Rectal smooth muscle tissue (tissue), 1 donor: Measurements from ENCODE around the gene KIF4A.
"Not testable (repeated sequence)": the region's sequence is repeated elsewhere in the genome, so short reads cannot be mapped to it uniquely, and the experiment has no call there.

ENCODE experiments used
- H3K27ac ChIP-seq: one replicate; pipeline ENCODE4 v1.7.0; 2013; ENCODE audit warnings: low read depth, low read length, inconsistent platforms
- H3K27me3 ChIP-seq: one replicate; pipeline ENCODE4 v1.7.0; 2013; ENCODE audit warnings: low read length; ENCODE audit not compliant: control insufficient read depth, insufficient read depth
- H3K36me3 ChIP-seq: one replicate; pipeline ENCODE4 v1.7.0; 2013; ENCODE audit warnings: low read length; ENCODE audit not compliant: control insufficient read depth, insufficient read depth
- H3K4me1 ChIP-seq: one replicate; pipeline ENCODE4 v1.7.0; 2013; ENCODE audit warnings: low read length; ENCODE audit not compliant: control insufficient read depth, insufficient read depth
- H3K4me3 ChIP-seq: one replicate; pipeline ENCODE4 v1.7.0; 2013; ENCODE audit warnings: low read length
- H3K9ac ChIP-seq: one replicate; pipeline ENCODE4 v1.7.0; 2013; ENCODE audit warnings: low read length

KIF4A gene

GRCh38 chrX:70289793-70290770 lies at the start of gene KIF4A, which contains the start of gene PDZD11:
Gene KIF4A, plus strand, starts transcription at chrX:70290104. Its CDS starts 355 bp downstream, at chrX:70290459.
Gene PDZD11, minus strand, starts transcription at chrX:70289927. Its CDS starts 586 bp downstream, at chrX:70289341.
- H3K36me3 ChIP-seq = no peaks in the 10 kb centered on the region
- H3K27me3 ChIP-seq = no peaks in the 10 kb centered on the region
- H3K27ac ChIP-seq = peak within 1 kb of the TSS; percentile 58
- H3K4me1 ChIP-seq = peaks cover 3% of the 10 kb centered on the region
- peak within 1 kb of the TSS; percentile 50 for H3K9ac ChIP-seq
- peak within 1 kb of the TSS; percentile 71 for H3K4me3 ChIP-seq

DNA sequence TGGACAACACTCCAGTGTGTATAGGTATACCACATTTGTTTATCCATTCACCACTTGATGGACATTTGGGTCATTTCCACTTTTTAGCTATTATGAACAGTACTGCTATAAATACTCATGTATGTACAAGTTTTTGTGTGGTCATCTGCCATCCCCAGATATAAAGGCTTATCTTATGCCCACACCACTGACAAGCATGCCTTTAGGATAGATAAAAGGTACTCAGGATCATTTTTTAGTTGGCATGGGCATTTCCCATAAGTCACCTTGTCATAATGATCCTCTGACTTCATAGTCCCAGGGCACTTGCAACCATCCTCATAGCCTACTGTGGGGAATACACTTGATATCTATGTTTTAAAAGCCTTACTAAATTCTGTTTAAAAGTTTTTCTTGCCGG lies 49.2 kb upstream of the KIF4A start:
- no peaks in the 10 kb centered on the region for H3K27me3 ChIP-seq
- H3K36me3 ChIP-seq = no peaks in the 10 kb centered on the region
- no peaks in the 10 kb centered on the region for H3K4me1 ChIP-seq
- no peak overlapping the region for H3K27ac ChIP-seq
- H3K9ac ChIP-seq = no peak overlapping the region
- no peak overlapping the region for H3K4me3 ChIP-seq

DNA sequence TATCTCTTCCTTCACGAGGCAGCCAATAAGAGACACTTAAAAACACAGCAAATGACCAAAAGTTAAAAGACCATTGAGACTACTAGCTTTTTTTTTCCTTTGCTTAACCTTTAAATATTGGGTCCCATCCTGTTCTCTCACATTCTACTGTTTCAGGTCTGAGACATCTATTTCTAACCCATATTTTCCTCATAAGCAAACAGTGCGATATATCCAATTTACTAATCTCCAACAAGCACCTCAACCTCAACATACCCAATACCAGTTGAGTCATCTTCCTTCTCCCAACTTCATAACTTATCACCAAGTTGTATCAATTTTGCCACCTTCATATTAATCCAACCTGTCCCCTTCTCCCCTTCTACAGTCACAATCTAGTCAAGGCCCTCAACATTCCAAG lies 48.4 kb upstream of the KIF4A start:
- Histone ChIP-seq H3K4me3 (no peak overlapping the region), H3K36me3 (no peaks in the 10 kb centered on the region), H3K9ac (no peak overlapping the region), H3K27ac (no peak overlapping the region), H3K4me1 (no peaks in the 10 kb centered on the region), H3K27me3 (no peaks in the 10 kb centered on the region)

GRCh38 chrX:70243601-70244000 lies 46.3 kb upstream of the KIF4A start:
- H3K36me3 ChIP-seq, H3K9ac ChIP-seq, H3K27me3 ChIP-seq, H3K27ac ChIP-seq, H3K4me3 ChIP-seq, H3K4me1 ChIP-seq: not testable (repeated sequence)

DNA sequence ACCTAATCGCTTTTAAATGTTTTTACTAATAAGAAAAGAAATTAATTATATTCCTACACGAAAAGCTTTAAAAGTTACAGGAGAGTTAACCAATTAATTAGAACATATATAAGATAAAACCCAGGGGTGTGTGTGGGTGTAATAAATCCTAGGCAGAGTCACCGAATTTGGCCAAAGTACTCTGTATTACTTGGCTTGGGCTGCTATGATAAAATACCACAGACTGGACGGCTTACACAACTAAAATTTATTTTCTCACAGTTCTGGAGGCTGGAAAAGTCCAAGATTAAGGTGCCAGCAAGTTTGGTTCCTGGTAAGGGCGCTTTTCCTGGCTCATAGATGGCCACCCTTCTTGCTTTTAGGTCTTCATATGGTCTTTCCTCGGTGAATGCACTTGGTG lies 45.0 kb upstream of the KIF4A start:
- no peaks in the 10 kb centered on the region for H3K4me1 ChIP-seq
- no peaks in the 10 kb centered on the region for H3K36me3 ChIP-seq
- no peak overlapping the region for H3K27ac ChIP-seq
- H3K27me3 ChIP-seq = no peaks in the 10 kb centered on the region
- H3K4me3 ChIP-seq = no peak overlapping the region
- no peak overlapping the region for H3K9ac ChIP-seq

- Histone ChIP-seq H3K4me3 (no peak overlapping the region), H3K9ac (no peak overlapping the region), H3K36me3 (no peaks in the 10 kb centered on the region), H3K27me3 (no peaks in the 10 kb centered on the region), H3K4me1 (no peaks in the 10 kb centered on the region), H3K27ac (no peak overlapping the region)
Observed at GRCh38 chrX:70247252-70247651, 42.7 kb upstream of the KIF4A start.

- H3K27ac ChIP-seq = no peak overlapping the region
- H3K27me3 ChIP-seq = no peaks in the 10 kb centered on the region
- no peak overlapping the region for H3K4me3 ChIP-seq
- H3K36me3 ChIP-seq = no peaks in the 10 kb centered on the region
- H3K9ac ChIP-seq = no peak overlapping the region
- H3K4me1 ChIP-seq = no peaks in the 10 kb centered on the region
Observed at GRCh38 chrX:70252491-70252890, 37.4 kb upstream of the KIF4A start.

GRCh38 chrX:70253377-70254062 lies 36.4 kb upstream of the KIF4A start:
- Histone ChIP-seq H3K27ac (no peak overlapping the region), H3K4me1 (no peaks in the 10 kb centered on the region), H3K9ac (no peak overlapping the region)

GRCh38 chrX:70254063-70254400 lies 35.9 kb upstream of the KIF4A start:
- Histone ChIP-seq H3K36me3 (no peaks in the 10 kb centered on the region), H3K9ac (no peak overlapping the region), H3K4me3 (no peak overlapping the region), H3K27ac (no peak overlapping the region), H3K27me3 (no peaks in the 10 kb centered on the region), H3K4me1 (no peaks in the 10 kb centered on the region)

More at GRCh38 chrX:70253377-70254062, 36.4 kb upstream of the KIF4A start:
- Histone ChIP-seq H3K4me3 (no peak overlapping the region), H3K36me3 (no peaks in the 10 kb centered on the region), H3K27me3 (no peaks in the 10 kb centered on the region)

DNA sequence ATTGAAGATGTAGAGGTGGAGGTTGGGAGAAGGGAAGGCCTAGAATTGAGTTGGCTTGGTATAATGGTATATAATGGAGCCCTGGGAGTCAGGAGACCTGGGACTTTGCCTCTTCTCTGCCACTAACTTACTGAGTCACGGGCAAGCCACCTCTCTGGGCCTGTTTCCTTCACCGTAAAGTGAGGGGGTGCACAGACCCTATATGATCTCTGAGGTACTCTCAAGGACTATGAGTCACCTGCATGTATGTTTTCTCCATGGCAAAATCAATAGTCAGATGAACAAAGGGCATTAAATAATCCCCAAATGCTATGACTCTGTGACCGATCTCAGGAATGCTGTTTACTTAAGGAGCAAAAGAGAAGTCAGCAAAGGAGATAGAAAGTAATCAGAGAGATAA lies 35.0 kb upstream of the KIF4A start:
- Histone ChIP-seq H3K4me1 (no peaks in the 10 kb centered on the region), H3K27me3 (no peaks in the 10 kb centered on the region), H3K4me3 (no peak overlapping the region), H3K36me3 (no peaks in the 10 kb centered on the region), H3K27ac (no peak overlapping the region), H3K9ac (no peak overlapping the region)

GRCh38 chrX:70255452-70255851 lies 34.5 kb upstream of the KIF4A start:
- H3K27ac ChIP-seq = no peak overlapping the region
- no peak overlapping the region for H3K4me3 ChIP-seq
- H3K27me3 ChIP-seq = no peaks in the 10 kb centered on the region
- no peak overlapping the region for H3K9ac ChIP-seq
- no peaks in the 10 kb centered on the region for H3K36me3 ChIP-seq
- H3K4me1 ChIP-seq = no peaks in the 10 kb centered on the region

DNA sequence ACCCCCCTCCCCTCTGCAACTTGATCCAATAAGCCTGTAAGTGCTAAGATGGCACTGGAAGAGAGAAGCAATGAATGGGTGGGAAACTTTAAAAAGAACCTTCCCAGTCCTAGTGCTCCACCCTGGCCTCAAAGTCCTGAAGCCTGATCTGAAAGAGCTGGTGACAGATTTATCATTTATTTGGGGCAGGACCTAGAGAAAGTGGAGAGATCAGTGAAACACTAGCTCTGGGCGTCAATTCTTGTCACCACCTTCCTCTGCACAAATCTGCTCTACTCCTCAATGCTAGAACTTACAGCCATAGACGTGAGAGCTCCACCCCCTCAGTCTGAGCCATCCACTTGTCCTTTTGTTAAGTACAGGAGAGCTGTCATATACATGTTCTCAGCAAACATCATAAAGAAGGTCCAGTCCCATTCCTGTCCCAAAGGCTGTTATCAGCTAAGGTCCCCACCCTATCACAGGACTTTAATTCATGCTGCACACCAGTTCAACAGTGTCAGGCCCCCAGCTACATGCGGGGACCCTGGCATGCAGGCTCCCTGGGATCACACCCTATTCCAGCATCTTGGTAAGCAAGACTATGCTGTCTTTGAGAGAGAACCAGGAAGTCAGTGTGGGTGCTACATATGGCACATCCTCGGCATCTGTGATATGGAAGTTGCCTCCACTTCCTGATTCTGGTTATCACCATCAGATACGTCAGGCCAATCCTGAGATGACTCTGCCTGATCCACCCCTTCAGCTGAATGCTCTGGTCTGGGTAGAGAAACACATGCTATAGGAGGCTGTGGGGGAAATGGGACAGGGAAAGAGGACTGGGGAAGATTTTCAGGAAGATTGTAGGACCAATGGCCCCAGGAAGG lies 32.2 kb upstream of the KIF4A start:
- Histone ChIP-seq H3K36me3 (no peaks in the 10 kb centered on the region), H3K27ac (no peak overlapping the region), H3K4me3 (no peak overlapping the region), H3K4me1 (no peaks in the 10 kb centered on the region), H3K9ac (no peak overlapping the region), H3K27me3 (no peaks in the 10 kb centered on the region)
